Measurements from ENCODE around the gene CA5A. TPM values are rescaled to one million over a fixed set of nuclear protein-coding genes. Genes with fewer than 3 reads are reported as not detected.
A peak's percentile ranks its signal among the peaks of the same experiment; 100 is the strongest.

CA5A gene
- total and polyA plus RNA-seq, 9 of the 15 experiments (the other 6 are each of a cell fraction or from before 2014, with no cell fraction given), result not detected

DNA sequence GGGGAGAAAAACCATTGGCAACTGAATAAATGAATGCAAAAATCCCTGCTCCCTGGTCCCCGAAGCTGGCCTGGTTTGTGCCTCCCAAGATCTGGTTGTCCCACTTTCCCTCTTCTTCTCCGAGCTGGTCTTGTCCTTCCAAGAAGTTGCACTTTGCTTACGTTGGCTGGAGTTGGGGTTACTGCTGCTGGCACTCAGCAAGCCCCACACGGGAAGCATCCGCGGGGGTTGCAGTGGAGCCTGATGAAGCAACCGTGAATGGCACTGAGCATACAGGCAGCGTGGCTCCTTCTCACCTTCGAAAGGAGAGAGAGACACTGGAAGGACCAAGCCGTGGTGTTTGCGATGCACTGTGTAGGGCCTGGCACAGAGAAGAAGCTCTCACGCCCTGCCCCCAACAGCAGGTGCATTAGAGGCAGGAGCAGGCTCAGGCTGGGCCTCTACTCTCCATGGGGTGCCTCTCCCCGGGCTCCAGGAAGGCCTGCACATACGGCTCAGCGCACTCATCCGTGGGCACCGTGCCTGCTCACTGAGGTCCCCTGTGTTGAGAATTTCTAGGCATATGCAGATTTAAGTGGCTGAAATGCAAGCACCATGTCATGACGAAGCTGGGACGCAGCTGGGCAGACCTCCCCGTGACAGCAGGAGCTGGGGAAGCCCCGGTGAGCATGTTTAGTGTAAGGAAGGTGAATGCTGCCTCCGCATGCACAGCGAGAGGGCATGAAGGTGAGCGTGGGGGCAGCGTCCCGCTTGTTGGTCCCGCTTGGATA lies 12.1 kb downstream of the CA5A start:
- ChIA-PET POLR2A (interaction anchor here (0.6 to 0.8 kb wide), 3 partner anchors 15 to 28 kb away, joined by 3 to 4 read pairs (median 4); partner anchors contain the start of gene BANP), CTCF (ENCODE audit: low intra/inter-chr PET ratio) (no interaction called here)
- TF ChIP-seq, protein P1, sequence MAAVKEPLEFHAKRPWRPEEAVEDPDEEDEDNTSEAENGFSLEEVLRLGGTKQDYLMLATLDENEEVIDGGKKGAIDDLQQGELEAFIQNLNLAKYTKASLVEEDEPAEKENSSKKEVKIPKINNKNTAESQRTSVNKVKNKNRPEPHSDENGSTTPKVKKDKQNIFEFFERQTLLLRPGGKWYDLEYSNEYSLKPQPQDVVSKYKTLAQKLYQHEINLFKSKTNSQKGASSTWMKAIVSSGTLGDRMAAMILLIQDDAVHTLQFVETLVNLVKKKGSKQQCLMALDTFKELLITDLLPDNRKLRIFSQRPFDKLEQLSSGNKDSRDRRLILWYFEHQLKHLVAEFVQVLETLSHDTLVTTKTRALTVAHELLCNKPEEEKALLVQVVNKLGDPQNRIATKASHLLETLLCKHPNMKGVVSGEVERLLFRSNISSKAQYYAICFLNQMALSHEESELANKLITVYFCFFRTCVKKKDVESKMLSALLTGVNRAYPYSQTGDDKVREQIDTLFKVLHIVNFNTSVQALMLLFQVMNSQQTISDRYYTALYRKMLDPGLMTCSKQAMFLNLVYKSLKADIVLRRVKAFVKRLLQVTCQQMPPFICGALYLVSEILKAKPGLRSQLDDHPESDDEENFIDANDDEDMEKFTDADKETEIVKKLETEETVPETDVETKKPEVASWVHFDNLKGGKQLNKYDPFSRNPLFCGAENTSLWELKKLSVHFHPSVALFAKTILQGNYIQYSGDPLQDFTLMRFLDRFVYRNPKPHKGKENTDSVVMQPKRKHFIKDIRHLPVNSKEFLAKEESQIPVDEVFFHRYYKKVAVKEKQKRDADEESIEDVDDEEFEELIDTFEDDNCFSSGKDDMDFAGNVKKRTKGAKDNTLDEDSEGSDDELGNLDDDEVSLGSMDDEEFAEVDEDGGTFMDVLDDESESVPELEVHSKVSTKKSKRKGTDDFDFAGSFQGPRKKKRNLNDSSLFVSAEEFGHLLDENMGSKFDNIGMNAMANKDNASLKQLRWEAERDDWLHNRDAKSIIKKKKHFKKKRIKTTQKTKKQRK (IDR thresholded peaks at IDR 0.05; ENCODE audit: borderline replicate concordance, low read depth, low read length), result no peak
- TF ChIP-seq CBX5 (IDR thresholded peaks at IDR 0.05; ENCODE audit: borderline replicate concordance, low read depth) (no peak), POU5F1 (IDR thresholded peaks at IDR 0.05; ENCODE audit: borderline replicate concordance, low read depth, low read length, partially characterized antibody) (no peak), ARHGAP35 (IDR thresholded peaks at IDR 0.05; ENCODE audit: partially characterized antibody) (no peak), SMAD2 (IDR thresholded peaks at IDR 0.05; ENCODE audit: low read depth, low read length) (no peak), RBM25 (IDR thresholded peaks at IDR 0.05; ENCODE audit: low read depth, low read length, severe bottlenecking) (no peak)
- ATAC-seq (no peak), DNase-seq (ENCODE audit: extremely low read depth in 1 of 4, low spot score in 3 of 4) (no peak), FAIRE-seq (no peak)
- WGBS (ENCODE audit: insufficient coverage, low coverage, missing lambda C conversion rate), result 5% methylated on average over 27 of the region's 27 CpGs
- no peak overlapping the region for H3K4me2 ChIP-seq (ENCODE audit: insufficient read depth, low read length)
- H3K36me3 ChIP-seq (ENCODE audit: control insufficient read depth, insufficient read depth, low read length), result no peaks in the 10 kb centered on the region
- peak overlapping the region in 1 of 2 experiments; percentile 45; a peak in 2 of 4 replicates for H3K9ac ChIP-seq (ENCODE audit: insufficient read depth in 1 of 2, low read depth in 2 of 2, low read length in 2 of 2)
- peaks cover under 1 to 18% of the 10 kb centered on the region in 2 experiments; a peak in 3 of 5 replicates for H3K4me1 ChIP-seq (replicated peaks in 1 of 2; ENCODE audit: control insufficient read depth in 2 of 2, insufficient read depth in 2 of 2, low read length in 2 of 2)
- no peaks in the 10 kb centered on the region for H3K79me2 ChIP-seq (ENCODE audit: control insufficient read depth, insufficient read depth, low read length)
- no peak overlapping the region for H2AFZ ChIP-seq (ENCODE audit: low read depth, low read length)
- intact Hi-C loops (cut with micrococcal nuclease), result no loop called here
- H3K27ac ChIP-seq (ENCODE audit: extremely low read depth, low read depth, low read length), result no peak overlapping the region
- H3K9me1 ChIP-seq (ENCODE audit: control insufficient read depth, insufficient read depth, low read length), result no peaks in the 10 kb centered on the region
- no peaks in the 10 kb centered on the region for H4K20me1 ChIP-seq (replicated peaks; ENCODE audit: control insufficient read depth, insufficient read depth, low read length)
- H3K9me3 ChIP-seq (replicated peaks; ENCODE audit: control insufficient read depth, insufficient read depth, low read depth, low read length), result no peaks in the 10 kb centered on the region
- peaks cover 27 to 67% of the 10 kb centered on the region in 2 experiments for H3K27me3 ChIP-seq (ENCODE audit: control insufficient read depth in 2 of 2, insufficient read depth in 2 of 2, low read length in 2 of 2)
- H3K4me3 ChIP-seq, result no peak overlapping the region
- BruUV-seq (replicated peaks), result no TSS peak
- in situ Hi-C loops (cut with MboI), result no loop called here

All from K562 (cell line).